Muscle of leg (tissue), 11 donors: ENCODE data around the gene CAMSAP1. TPM values are rescaled to one million over a fixed set of nuclear protein-coding genes. Genes with fewer than 3 reads are reported as not detected.

ENCODE experiments used
- DNase-seq: peaks from one replicate; pipeline ENCODE4 v3.0.0; 2013
- H3K27ac ChIP-seq: one replicate; pipeline ENCODE4 v1.5.1; 2013; ENCODE audit warnings: mild to moderate bottlenecking, low read length, control low read depth
- H3K27me3 ChIP-seq: one replicate; pipeline ENCODE4 v1.6.1; 2013; ENCODE audit warnings: low read length; ENCODE audit not compliant: control insufficient read depth, insufficient read depth
- H3K36me3 ChIP-seq: one replicate; pipeline ENCODE4 v1.6.1; 2013; ENCODE audit warnings: low read length; ENCODE audit not compliant: control insufficient read depth, insufficient read depth
- H3K4me1 ChIP-seq: one replicate; pipeline ENCODE4 v1.6.1; 2013; ENCODE audit warnings: low read length; ENCODE audit not compliant: control insufficient read depth, insufficient read depth
- H3K4me3 ChIP-seq: one replicate; pipeline ENCODE4 v1.5.1; 2013; ENCODE audit warnings: low read length, control low read depth
- H3K9me3 ChIP-seq: replicated peaks from 2 replicates; pipeline ENCODE4 v1.6.1; 2013; ENCODE audit warnings: low read depth, low read length; ENCODE audit not compliant: control insufficient read depth
- WGBS: methylation state at CpG from one replicate; pipeline ENCODE4 v1.1.5; 2013; ENCODE audit warnings: missing lambda C conversion rate; ENCODE audit not compliant: insufficient coverage; 5-methylcytosine and 5-hydroxymethylcytosine counted together
- polyA plus RNA-seq, 8 donors: library from polyadenylated mRNA; unstranded; fragments of 120-200 nt; gene quantifications; one replicate each; pipeline versions ENCODE4 v1.2.1 to v1.2.3, GENCODE V29; 2013; ENCODE audit warnings: inconsistent platforms in 1 of 8, low replicate concordance in 1 of 8; ENCODE audit not compliant: insufficient read length in 8 of 8, insufficient read depth in 1 of 8
- total RNA-seq: library from RNA; stranded (reverse); fragments of 120-200 nt; gene quantifications from one replicate; pipeline ENCODE4 v1.2.4, GENCODE V29; 2013

The CAMSAP1 gene
- total and polyA plus RNA-seq, 9 donors = 19.4 to 27.9 (median 24.7) TPM

DNA sequence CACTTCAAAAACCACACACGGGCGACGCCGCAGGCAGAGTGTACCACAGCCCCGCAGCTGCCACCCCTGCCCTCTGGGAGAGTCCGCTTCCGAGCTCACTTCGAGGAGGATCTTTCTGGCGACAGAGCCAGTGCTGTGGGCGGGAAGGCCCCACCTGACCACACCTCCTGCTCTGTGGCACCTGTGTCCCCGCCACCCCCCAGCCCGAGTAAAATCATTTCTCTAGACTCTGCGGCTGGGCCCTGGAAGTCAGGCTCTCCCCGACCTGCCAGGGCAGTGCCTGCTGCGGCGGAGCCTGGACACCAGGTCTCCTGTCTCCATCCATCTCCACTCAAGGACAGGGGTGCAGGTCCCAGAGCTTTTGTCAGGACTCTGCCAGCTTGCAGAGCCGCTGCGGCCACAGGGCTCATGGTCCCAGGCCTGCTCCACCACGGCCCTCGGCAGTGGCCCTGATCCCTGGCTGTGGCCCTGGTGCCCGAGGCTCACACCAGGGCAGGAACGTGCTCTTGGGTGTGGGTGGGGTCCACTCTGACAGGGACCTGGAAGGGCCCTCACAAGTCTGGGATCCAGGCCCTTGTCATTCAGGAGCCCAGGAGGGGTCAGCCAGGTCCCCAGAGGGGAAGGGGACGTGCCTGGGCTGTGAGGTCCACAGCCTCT lies 20.9 kb upstream of the CAMSAP1 start:
- Histone ChIP-seq H3K36me3 (peaks cover 36% of the 10 kb centered on the region), H3K9me3 (no peaks in the 10 kb centered on the region), H3K4me3 (no peak overlapping the region), H3K4me1 (no peaks in the 10 kb centered on the region), H3K27ac (no peak overlapping the region), H3K27me3 (no peaks in the 10 kb centered on the region)
- DNase-seq = no peak
- WGBS = 86% methylated on average over 23 of the region's 23 CpGs

DNA sequence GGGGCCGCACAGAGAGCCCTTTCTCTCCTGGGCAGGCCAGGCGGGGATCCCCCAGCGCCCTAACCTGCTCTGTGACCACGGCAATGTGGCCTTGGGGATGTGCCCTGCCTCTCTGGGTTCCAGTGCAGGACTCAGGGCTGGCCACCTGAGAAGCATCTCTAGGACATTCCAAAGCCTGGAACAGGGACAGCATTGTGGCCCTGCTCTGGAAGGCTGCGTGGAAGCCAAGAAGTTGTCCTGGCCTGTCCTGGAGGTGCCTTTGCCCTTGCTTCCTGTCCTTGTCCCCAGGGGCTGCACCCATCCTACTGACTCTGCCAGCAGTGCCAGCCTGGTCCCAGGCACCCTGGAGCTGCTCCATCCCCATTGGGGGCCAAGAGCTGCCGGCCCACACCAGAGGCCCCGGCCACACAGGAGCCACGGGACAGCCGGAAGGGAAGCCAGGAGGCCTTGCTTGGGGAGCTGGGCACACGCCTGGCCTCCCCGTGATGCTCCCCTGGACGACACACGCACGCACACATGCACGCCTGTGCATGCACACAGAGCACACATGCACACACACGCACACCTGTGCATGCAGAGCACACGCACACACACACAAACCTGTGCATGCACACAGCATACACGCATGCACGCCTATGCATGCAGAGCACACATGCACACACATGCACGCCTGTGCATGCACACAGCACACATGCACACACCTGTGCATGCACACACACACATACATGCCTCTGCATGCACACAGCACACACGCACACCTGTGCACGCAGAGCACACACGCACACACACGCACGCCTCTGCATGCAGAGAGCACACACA lies 20.1 kb upstream of the CAMSAP1 start:
- WGBS = 90% methylated on average over 23 of the region's 25 CpGs
- no peaks in the 10 kb centered on the region for H3K4me1 ChIP-seq
- no peaks in the 10 kb centered on the region for H3K9me3 ChIP-seq
- no peak overlapping the region for H3K4me3 ChIP-seq
- peaks cover 29% of the 10 kb centered on the region for H3K36me3 ChIP-seq
- no peak overlapping the region for H3K27ac ChIP-seq
- DNase-seq = no peak
- no peaks in the 10 kb centered on the region for H3K27me3 ChIP-seq

DNA sequence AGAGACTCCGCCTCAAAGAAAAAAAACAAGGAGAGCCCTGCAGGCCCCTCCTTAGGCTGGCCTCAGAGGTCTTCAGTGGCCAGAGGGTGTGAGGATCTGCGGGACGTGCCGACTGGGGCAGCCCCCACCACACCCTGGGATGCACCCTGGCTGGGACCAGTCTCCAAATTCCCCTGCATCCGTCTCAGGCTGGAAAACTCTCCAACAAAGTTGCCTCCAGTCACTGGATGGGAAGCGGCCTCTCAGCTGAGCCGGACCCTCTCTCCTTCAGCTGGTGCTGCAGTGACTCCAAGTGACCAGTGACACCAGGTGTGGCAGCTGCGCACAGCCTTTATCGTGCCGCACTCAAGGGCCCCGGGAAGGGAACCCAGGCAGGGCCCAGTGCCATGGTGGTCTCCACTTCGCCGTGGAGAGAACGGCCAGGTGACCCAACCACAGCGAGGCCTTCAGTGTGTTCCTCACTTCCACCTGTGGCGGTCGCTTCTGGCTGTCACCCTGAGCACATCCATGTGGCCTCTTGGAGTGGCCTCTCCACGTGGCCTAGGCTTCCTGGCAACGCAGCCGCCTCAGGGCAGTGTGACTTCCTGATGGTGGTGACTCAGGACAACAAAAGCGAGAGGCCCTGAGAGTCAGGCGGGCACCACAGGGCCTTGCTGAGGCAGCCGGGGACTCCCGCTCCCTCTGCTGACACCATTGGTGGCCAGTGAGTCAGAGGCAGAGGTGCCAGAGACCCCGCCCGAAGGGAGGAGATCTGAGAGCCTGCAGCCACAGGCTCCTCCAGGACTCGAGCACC lies 19.3 kb upstream of the CAMSAP1 start:
- Histone ChIP-seq H3K27me3 (no peaks in the 10 kb centered on the region), H3K4me1 (no peaks in the 10 kb centered on the region), H3K36me3 (peaks cover 23% of the 10 kb centered on the region), H3K4me3 (no peak overlapping the region), H3K27ac (no peak overlapping the region), H3K9me3 (no peaks in the 10 kb centered on the region)
- 76% methylated on average over 27 of the region's 27 CpGs for WGBS
- DNase-seq = no peak

DNA sequence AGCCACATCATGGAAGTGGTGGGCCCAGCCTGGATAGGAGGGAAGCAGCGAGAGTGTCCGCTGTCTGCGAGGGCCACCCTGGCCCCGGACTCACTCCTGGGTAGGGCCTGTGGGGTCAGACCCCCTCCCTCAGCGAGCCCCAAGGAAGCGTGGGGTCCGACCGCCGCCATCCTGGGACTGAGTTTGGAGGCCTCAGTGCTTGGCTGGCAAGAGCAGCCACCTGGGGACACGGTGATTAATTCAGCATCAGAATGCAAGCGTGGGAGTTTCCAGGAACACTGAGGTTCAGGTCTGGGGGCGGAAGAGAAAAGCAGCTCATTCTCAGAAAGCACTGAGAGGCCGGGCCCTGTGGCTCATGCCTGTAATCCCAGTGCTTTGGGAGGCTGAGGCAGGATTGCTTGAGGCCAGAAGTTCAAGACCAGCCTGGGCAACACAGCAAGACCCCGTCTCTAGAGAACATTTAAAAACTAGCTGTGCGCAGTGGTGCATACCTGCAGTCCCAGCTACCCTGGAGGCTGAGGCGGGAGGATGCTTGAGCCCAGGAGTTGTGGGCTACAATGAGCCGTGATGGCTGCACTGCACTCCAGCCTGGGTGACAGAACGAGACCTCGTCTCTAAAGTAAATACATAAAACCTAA lies 18.3 kb upstream of the CAMSAP1 start:
- WGBS = 76% methylated on average over 16 of the region's 19 CpGs
- Histone ChIP-seq H3K4me1 (peaks cover 5% of the 10 kb centered on the region), H3K27me3 (no peaks in the 10 kb centered on the region), H3K36me3 (peaks cover 14% of the 10 kb centered on the region), H3K9me3 (no peaks in the 10 kb centered on the region), H3K4me3 (no peak overlapping the region), H3K27ac (no peak overlapping the region)
- DNase-seq = no peak

DNA sequence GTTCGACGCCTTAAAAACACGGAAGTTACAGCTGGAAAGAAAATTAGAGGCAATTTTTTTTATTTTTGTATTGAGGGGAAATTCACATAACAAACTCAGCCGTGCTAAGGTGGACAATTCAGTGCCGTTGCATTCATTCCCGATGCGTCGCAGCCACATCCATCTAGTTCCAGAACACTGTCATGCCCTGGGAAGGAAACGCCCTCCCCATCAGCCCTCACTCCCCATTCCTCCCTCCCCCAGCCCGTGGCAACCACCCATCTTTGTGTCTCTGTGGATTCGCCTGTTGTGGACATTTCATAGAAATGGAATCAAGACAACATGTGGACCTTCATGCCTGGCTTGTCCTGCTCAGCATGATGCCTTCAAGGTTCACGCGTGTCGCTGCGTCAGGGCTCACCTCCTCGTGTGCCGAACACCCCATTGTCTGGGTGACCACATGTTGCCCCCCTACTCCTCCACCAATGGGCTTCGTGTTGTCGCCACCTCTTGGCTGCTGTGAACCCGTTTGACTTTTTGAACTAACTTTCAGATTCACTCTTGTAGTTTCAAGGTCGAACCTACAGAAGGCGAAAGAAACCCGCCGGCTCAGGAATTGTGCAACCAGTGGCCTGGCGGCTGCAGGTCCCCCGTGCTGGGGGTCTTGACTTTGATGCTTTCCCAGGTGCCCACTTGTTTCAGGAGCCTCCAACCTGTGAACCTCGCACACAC lies 17.4 kb upstream of the CAMSAP1 start:
- Histone ChIP-seq H3K4me3 (no peak overlapping the region), H3K4me1 (peaks cover 5% of the 10 kb centered on the region), H3K9me3 (peaks cover 1% of the 10 kb centered on the region), H3K36me3 (peaks cover 8% of the 10 kb centered on the region), H3K27me3 (no peaks in the 10 kb centered on the region), H3K27ac (no peak overlapping the region)
- no peak for DNase-seq
- WGBS = 82% methylated on average over 27 of the region's 27 CpGs

DNA sequence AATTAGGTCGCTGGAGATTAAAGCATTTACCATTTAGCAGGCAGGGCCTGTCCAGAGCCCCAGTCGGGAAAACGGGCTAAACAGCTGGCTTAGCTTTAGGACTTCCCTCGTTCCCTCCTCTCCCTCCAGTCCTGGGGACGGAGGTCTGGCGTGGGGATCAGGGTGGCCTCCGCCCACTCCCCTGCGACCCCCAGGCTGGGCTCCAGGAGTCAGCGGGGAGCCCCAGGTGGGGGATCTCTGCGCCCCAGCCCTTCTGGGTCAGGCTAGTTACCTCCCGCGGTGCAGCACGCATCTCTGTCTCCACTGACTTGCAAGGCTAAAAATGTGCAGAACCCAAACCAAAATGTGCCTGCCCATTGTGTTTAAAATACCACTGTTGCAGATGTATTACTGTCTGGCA lies 16.2 kb upstream of the CAMSAP1 start:
- peaks cover 8% of the 10 kb centered on the region for H3K36me3 ChIP-seq

DNA sequence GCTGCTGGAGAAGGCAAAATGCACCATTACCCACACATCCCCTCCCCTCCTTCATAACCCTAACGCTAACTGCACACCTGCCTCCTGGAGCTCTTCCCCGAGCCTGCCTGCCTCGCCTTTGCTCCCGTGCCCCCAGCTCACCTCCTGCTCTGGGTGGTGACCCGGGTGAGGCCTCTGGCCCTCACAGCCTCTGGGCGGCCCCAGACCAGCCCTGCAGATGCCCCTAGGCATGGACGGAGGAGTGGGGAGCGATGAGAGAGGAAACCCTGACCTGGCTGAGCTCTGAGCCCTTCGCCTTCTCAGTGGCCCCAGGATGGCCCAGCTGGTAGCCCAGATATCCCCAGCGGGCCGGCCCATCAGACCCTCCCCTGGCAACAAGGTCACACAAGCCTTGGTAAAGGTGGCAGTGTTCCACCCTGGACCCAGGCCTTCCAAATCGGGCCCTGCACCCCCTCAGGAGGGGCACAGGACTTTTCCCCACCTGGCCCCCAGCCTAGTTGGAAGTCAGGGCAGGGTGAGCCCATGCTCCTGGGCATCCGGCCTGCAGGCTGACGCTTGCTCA lies 14.5 kb upstream of the CAMSAP1 start:
- no peak overlapping the region for H3K27ac ChIP-seq
- DNase-seq = no peak
- H3K27me3 ChIP-seq = no peaks in the 10 kb centered on the region

More for the DNA sequence above, 16.2 kb upstream of the CAMSAP1 start:
- H3K4me3 ChIP-seq = no peak overlapping the region
- WGBS = 78% methylated on average over 11 of the region's 13 CpGs
- H3K9me3 ChIP-seq = peaks cover 13% of the 10 kb centered on the region
- no peak overlapping the region for H3K27ac ChIP-seq
- no peak for DNase-seq
- no peaks in the 10 kb centered on the region for H3K27me3 ChIP-seq
- peaks cover 5% of the 10 kb centered on the region for H3K4me1 ChIP-seq

DNA sequence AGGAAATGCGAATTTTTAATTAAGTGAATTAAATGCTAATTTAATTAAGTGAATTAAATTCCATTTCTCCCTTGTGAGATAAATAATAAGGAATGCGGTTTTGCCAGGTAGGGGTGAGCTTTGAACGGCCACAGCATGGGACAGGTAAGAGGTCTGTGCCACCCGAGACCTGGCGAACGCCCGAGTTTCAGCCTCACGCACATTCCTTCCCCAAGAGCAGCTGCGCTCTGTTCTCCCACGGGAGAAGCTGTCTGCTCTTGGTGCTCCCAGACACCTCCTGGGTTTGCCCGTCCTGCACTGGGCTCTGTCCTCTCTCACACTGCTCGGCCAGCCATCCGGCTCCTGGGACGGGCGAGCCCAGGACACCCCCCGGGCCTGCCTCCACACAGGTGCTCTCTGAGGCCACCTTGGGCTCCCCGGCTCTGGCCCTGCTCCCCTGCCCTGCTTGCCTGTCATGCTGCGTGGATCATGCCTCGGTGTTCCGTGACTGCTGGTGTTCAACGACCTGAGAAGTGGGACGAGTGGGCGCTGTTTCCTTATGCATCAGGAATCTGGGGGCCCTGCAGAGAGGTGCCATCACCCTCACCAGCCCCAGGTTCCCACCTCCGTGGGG lies 13.7 kb upstream of the CAMSAP1 start:
- 73% methylated on average over 23 of the region's 24 CpGs for WGBS
- Histone ChIP-seq H3K4me1 (peaks cover 5% of the 10 kb centered on the region), H3K36me3 (peaks cover 3% of the 10 kb centered on the region), H3K27ac (no peak overlapping the region), H3K9me3 (peaks cover 36% of the 10 kb centered on the region), H3K27me3 (no peaks in the 10 kb centered on the region), H3K4me3 (no peak overlapping the region)
- DNase-seq = no peak

More for the DNA sequence above, 14.5 kb upstream of the CAMSAP1 start:
- H3K4me1 ChIP-seq = peaks cover 5% of the 10 kb centered on the region
- H3K36me3 ChIP-seq = peaks cover 6% of the 10 kb centered on the region
- no peak overlapping the region for H3K4me3 ChIP-seq
- H3K9me3 ChIP-seq = peaks cover 28% of the 10 kb centered on the region
- WGBS = 70% methylated on average over 11 of the region's 14 CpGs
